CD8-positive, alpha-beta memory T cell (primary cell): ENCODE data around the gene STPG3. TPM values are rescaled to one million over a fixed set of nuclear protein-coding genes. Genes with fewer than 3 reads are reported as not detected.
"Not testable (repeated sequence)": the region's sequence is repeated elsewhere in the genome, so short reads cannot be mapped to it uniquely, and the experiment has no call there.

Source experiments
- CTCF ChIA-PET: fragments of 350-600 bp; sonication (Branson Sonifier 250); formaldehyde crosslinking; loops from one replicate; lab custom pipeline; 2021; ENCODE audit warnings: antibody characterized with exemption; lab: Charles Lee
- POLR2A ChIA-PET: fragments of 350-600 bp; sonication (Branson Sonifier 250); formaldehyde crosslinking; loops from one replicate; lab custom pipeline; 2021; ENCODE audit warnings: antibody characterized with exemption; lab: Charles Lee
- DNase-seq, 5 donors: peaks; one replicate each; pipeline versions ENCODE4 v3.0.0 to v3.0.0-alpha.2; 2020 to 2022; ENCODE audit warnings: mixed read lengths in 1 of 5
- H3K27ac ChIP-seq: one replicate; pipeline ENCODE4 v1.7.0; 2013; ENCODE audit warnings: low read depth, mild to moderate bottlenecking, low read length, moderate library complexity
- H3K27me3 ChIP-seq: 2 replicates; pipeline ENCODE4 v1.7.0; 2013; ENCODE audit warnings: low read length, mild to moderate bottlenecking; ENCODE audit not compliant: insufficient read depth, poor library complexity, severe bottlenecking
- H3K36me3 ChIP-seq: 2 replicates; pipeline ENCODE4 v1.7.0; 2013; ENCODE audit warnings: mild to moderate bottlenecking, low read length, moderate library complexity; ENCODE audit not compliant: insufficient read depth
- H3K4me1 ChIP-seq: 2 replicates; pipeline ENCODE4 v1.7.0; 2013; ENCODE audit warnings: mild to moderate bottlenecking, low read length, moderate library complexity; ENCODE audit not compliant: insufficient read depth
- H3K4me3 ChIP-seq: 2 replicates; pipeline ENCODE4 v1.7.0; 2013; ENCODE audit warnings: mild to moderate bottlenecking, low read length
- H3K9me3 ChIP-seq: 2 replicates; pipeline ENCODE4 v1.7.0; 2013; ENCODE audit warnings: mild to moderate bottlenecking, low read length
- H3K27ac Mint-ChIP-seq, 8 donors: one replicate each; pipeline ENCODE4 v1.8.0; 2020 to 2021; ENCODE audit warnings: mixed read lengths in 8 of 8, mild to moderate bottlenecking in 6 of 8, inconsistent platforms in 3 of 8, moderate library complexity in 3 of 8
- H3K27me3 Mint-ChIP-seq, 2 donors: one replicate each; pipeline ENCODE4 v1.8.0; 2020 to 2021; ENCODE audit warnings: mixed read lengths in 2 of 2, mild to moderate bottlenecking in 1 of 2, moderate library complexity in 1 of 2
- H3K36me3 Mint-ChIP-seq, 3 donors: one replicate each; pipeline ENCODE4 v1.8.0; 2020 to 2021; ENCODE audit warnings: mixed read lengths in 3 of 3, inconsistent platforms in 1 of 3, mild to moderate bottlenecking in 1 of 3
- H3K4me1 Mint-ChIP-seq, 3 donors: one replicate each; pipeline ENCODE4 v1.8.0; 2020 to 2021; ENCODE audit warnings: mixed read lengths in 3 of 3, inconsistent platforms in 1 of 3, mild to moderate bottlenecking in 1 of 3
- H3K4me3 Mint-ChIP-seq, 7 donors: one replicate each; pipeline ENCODE4 v1.8.0; 2020 to 2021; ENCODE audit warnings: mixed read lengths in 7 of 7, mild to moderate bottlenecking in 6 of 7, moderate library complexity in 4 of 7, inconsistent platforms in 2 of 7
- H3K9me3 Mint-ChIP-seq, 5 donors: one replicate each; pipeline ENCODE4 v1.8.0; 2020 to 2022; ENCODE audit warnings: mixed read lengths in 5 of 5, mild to moderate bottlenecking in 3 of 5, moderate library complexity in 2 of 5, inconsistent platforms in 1 of 5
- polyA plus RNA-seq: library from polyadenylated mRNA; unstranded; fragments of 300-500 nt; fragmentation: Illumina TruSeq; gene quantifications from one replicate; pipeline ENCODE4 v1.2.3, GENCODE V29; 2021
- total RNA-seq, 2 experiments: library from RNA; stranded (reverse); gene quantifications; one replicate each; pipeline ENCODE4 v1.2.3, GENCODE V29; 2021

Gene STPG3
- total and polyA plus RNA-seq, 3 experiments from 2014 or later, result 0.27 to 0.28 TPM; not detected in 1

DNA sequence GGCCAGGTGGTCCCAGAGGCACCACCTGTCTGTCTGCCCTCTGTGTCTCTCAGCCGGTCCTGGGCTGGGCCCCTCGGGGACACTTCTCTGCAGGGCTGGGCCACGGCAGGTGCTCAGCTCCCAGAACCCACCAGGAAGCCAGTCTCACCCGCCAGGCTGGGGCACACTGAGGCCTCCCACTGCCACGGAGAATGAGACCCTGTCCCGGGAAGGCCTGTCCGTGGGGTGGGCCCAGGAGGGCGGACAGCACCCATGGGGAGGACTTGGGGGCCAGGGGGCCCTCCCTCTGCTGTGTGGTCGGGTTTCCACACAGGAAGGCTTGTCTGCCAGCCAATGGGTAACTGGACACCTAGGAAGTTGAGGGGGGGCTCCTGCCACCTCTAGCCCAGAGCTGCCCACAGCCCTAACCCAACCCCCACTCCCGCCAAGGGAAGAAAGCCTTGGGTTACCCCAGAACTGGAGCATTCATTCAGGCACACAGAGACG, 14.1 kb upstream of the STPG3 start:
- Mint-ChIP-seq H3K27me3 (peaks cover 4 to 8% of the 10 kb centered on the region in 2 donors), H3K4me3 (peak overlapping the region in 1 of 7 donors; percentile 32), H3K4me1 (peaks cover 5 to 31% (median 6%) of the 10 kb centered on the region in 3 donors), H3K9me3 (no peaks in the 10 kb centered on the region), H3K36me3 (peaks cover 0 to 3% (median 0%) of the 10 kb centered on the region in 3 donors), H3K27ac (peak overlapping the region in 1 of 8 donors; percentile 62)
- DNase-seq, result no peak
- Histone ChIP-seq H3K4me3 (no peak overlapping the region), H3K4me1 (peaks cover 13% of the 10 kb centered on the region), H3K27me3 (no peaks in the 10 kb centered on the region), H3K9me3 (no peaks in the 10 kb centered on the region), H3K36me3 (peaks cover under 1% of the 10 kb centered on the region), H3K27ac (peak overlapping the region; percentile 27)
- CTCF ChIA-PET, result interaction anchor here (0.6 to 2.4 kb wide), 36 partner anchors 10 to 823 kb away, joined by 3 to 18 read pairs (median 4); partner anchors contain the start of genes CYSRT1, DPP7, MAN1B1 and NELFB
- POLR2A ChIA-PET, result interaction anchor here (0.8 to 1.0 kb wide), 2 partner anchors 17 to 112 kb away, joined by 3 to 4 read pairs; no protein-coding TSS in a partner anchor

DNA sequence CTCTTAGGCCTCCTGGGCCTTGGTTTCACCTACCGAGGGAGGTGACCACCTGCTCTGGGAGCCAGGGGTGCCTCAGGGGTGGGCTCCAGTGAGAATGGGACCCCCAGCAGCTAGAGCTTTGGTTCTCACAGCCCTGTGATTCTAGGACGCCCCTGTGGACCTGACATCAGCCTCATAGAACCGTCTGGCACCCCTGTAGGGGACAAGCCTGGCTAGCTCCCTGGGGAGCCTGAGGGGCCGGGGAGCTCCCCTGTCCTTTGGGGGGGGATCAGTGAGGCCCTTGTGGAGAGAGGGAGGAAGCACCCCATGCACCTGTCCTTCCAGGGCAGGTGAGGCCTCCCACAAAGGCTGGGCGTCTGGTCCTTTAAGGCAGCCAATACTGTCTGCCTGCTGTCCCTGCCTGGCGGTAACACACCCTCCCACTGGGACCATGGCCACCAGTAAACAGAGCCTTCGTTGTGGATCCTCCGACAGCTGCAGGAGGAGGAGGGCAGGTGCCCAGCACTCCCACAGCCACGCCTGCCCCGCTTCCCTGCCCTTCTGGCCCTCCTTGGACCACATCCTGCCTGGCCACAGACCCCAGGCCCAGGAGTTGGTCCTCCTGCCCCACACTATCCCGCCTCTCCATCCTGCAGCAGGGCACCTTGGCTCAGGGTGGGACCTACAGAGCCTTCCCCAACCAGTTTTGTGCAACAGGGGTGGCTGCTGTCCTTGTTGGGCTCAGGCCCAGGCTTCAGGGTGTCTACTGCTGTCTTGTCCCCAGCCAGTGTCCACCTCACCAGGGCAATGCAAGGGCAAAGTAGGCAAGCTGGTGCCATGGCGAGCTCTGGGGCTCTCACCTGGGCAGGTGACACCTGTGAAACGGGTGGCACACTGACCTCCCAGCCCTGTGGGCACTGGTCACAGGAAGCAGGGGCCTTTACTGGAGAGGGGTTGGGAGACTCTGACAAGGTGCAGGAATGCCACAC, 13.0 kb upstream of the STPG3 start:
- Histone ChIP-seq H3K27ac (no peak overlapping the region), H3K36me3 (peaks cover 10% of the 10 kb centered on the region), H3K9me3 (no peaks in the 10 kb centered on the region), H3K27me3 (no peaks in the 10 kb centered on the region), H3K4me3 (no peak overlapping the region), H3K4me1 (peaks cover 22% of the 10 kb centered on the region)
- peaks cover 4 to 8% of the 10 kb centered on the region in 2 donors for H3K27me3 Mint-ChIP-seq
- ChIA-PET CTCF (interaction anchor here (0.8 to 2.4 kb wide), 8 partner anchors 9 to 191 kb away, joined by 3 to 18 read pairs (median 6); partner anchors contain the start of genes CYSRT1, MAN1B1, NELFB and NPDC1), POLR2A (interaction anchor here (0.6 kb wide), 1 partner anchor 110 kb away, joined by 3 read pairs; no protein-coding TSS in a partner anchor)
- H3K27ac Mint-ChIP-seq, result peak overlapping the region in 2 of 8 donors; percentile 50 to 75
- peaks cover 0 to 14% (median 3%) of the 10 kb centered on the region in 3 donors for H3K36me3 Mint-ChIP-seq
- peak overlapping the region in 2 of 7 donors; percentile 15 to 59 for H3K4me3 Mint-ChIP-seq
- no peak for DNase-seq
- no peaks in the 10 kb centered on the region for H3K9me3 Mint-ChIP-seq
- H3K4me1 Mint-ChIP-seq, result peaks cover 15 to 41% (median 15%) of the 10 kb centered on the region in 3 donors

DNA sequence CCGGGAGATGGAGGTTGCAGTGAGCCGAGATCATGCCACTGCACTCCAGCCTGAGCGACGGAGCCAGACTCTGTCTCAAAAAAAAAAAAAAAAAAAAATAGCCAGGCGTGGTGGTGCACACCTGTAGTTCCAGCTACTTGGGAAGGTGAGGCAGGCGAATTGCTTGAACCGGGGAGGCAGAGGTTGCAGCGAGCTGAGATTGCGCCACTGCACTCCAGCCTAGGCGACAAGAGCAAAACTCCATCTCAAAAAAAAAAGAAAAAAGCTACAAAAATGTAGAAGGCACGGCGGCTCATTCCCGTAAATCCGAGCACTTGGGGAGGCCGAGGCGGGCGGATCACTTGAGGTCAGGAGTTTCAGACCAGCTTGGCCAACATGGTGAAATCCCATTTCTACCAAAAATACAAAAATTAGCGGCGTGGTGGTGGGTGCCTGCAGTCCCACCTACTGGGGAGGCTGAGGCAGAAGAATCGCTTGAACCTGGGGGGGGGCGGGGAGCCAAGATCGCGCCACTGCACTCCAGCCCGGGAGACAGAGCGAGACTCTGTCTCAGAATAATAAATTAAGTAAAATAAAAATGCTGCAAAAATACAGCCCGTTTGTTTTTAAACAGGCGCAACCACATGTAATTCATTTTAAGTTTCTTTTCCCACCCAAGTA, 11.4 kb upstream of the STPG3 start:
- Histone ChIP-seq H3K36me3 (peaks cover 10% of the 10 kb centered on the region), H3K4me3 (peak overlapping the region; percentile 60), H3K27ac (peak overlapping the region; percentile 79), H3K4me1 (peaks cover 22% of the 10 kb centered on the region)
- not testable (repeated sequence) for H3K27me3 ChIP-seq, H3K27me3 Mint-ChIP-seq, H3K9me3 Mint-ChIP-seq, H3K9me3 ChIP-seq, DNase-seq
- ChIA-PET CTCF (interaction anchor here (0.8 to 4.4 kb wide), 8 partner anchors 9 to 211 kb away, joined by 3 to 43 read pairs (median 6); partner anchors contain the start of genes NELFB, RNF224, SLC34A3 and UAP1L1), POLR2A (interaction anchor here (0.7 to 3.4 kb wide), 11 partner anchors 16 to 312 kb away, joined by 3 to 83 read pairs (median 6); partner anchors contain the start of genes ANAPC2, MAN1B1, MRPL41 and NELFB)
- Mint-ChIP-seq H3K4me3 (peak overlapping the region; percentile 28 to 88 (median 77)), H3K4me1 (peaks cover 15 to 52% (median 17%) of the 10 kb centered on the region in 3 donors), H3K36me3 (peaks cover 0 to 22% (median 5%) of the 10 kb centered on the region in 3 donors), H3K27ac (peak overlapping the region in 6 of 8 donors; percentile 33 to 68 (median 56))

DNA sequence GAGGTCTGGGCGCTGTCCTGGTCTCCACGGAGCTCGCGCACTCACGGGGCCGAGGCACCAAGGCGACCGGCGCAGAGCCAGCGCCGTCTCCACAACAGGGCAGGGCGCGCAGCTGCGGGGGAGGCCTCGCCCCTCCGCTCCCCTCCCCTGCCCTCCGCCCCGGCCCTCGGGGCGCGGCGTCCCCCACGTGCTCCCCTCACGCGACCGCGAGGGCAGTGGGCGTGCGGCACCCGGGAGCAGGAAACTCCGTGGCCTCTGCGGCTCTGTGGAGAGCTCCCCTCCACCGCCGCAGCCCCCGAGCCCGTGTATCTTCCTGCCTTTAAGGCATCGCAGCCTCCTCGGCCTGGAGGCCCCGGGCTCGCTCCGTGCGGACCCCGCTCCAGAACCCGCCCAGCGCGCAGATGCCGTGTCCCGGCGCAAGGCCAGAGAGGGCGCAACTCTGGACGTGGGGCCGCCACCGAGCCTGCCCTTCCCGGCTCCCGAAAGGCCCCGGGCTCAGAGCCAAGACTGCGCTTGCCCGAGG, 10.7 kb upstream of the STPG3 start:
- Histone ChIP-seq H3K36me3 (peaks cover 10% of the 10 kb centered on the region), H3K27ac (peak overlapping the region; percentile 79), H3K9me3 (no peaks in the 10 kb centered on the region), H3K4me1 (peaks cover 22% of the 10 kb centered on the region), H3K4me3 (peak overlapping the region; percentile 60), H3K27me3 (no peaks in the 10 kb centered on the region)
- Mint-ChIP-seq H3K9me3 (no peaks in the 10 kb centered on the region), H3K4me1 (peaks cover 15 to 52% (median 17%) of the 10 kb centered on the region in 3 donors), H3K27me3 (peaks cover 0 to 4% of the 10 kb centered on the region in 2 donors), H3K27ac (peak overlapping the region in 2 of 8 donors; percentile 63 to 78), H3K4me3 (peak overlapping the region in 6 of 7 donors; percentile 62 to 88 (median 78)), H3K36me3 (peaks cover 0 to 22% (median 5%) of the 10 kb centered on the region in 3 donors)
- DNase-seq, result peak; percentile 60 to 84 (median 80)
- CTCF ChIA-PET, result interaction anchor here (1.0 to 4.4 kb wide), 12 partner anchors 13 to 450 kb away, joined by 3 to 43 read pairs (median 4); partner anchors contain the start of genes ANAPC2, NELFB, RNF224 and SSNA1
- POLR2A ChIA-PET, result interaction anchor here (0.5 to 3.4 kb wide), 20 partner anchors 15 to 440 kb away, joined by 3 to 83 read pairs (median 4); partner anchors contain the start of genes ANAPC2, MAN1B1, MRPL41 and NELFB

DNA sequence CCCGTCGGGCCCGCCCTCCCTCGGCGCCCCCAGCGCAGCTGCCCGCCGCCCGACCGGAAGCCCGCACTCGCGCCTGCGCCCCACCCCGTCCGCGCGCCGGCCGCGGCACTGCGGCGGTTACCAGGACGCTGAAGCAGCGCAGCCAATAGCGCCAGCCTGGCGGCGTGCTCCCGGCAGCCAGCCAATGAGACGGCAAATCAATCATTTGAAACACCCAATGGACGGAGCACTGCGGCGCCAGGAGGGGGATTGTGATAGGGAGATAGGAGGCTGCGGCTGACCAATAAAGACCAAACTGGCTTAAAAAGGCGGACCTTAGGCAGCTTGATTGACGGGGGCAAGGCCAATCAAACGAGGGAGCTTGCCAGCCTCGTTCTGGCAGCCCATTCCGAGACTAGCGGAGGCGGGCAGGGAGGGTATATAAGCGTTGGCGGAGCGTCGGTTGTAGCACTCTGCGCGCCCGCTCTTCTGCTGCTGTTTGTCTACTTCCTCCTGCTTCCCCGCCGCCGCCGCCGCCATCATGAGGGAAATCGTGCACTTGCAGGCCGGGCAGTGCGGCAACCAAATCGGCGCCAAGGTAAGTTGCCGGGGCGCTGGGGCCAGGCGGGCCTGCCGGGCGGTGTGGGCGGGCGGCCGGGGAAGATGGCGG, 10.1 kb upstream of the STPG3 start, which contains the start of gene TUBB4B:
Gene TUBB4B (plus strand): TSS at position 447 of the 649 bp plus-strand sequence. CDS start 74 bp downstream, at position 521.
- Histone ChIP-seq H3K4me3 (peak within 1 kb of the TSS; percentile 60), H3K36me3 (peaks cover 10% of the 10 kb centered on the region), H3K9me3 (no peaks in the 10 kb centered on the region), H3K4me1 (peaks cover 20% of the 10 kb centered on the region), H3K27ac (peak within 1 kb of the TSS; percentile 79), H3K27me3 (no peaks in the 10 kb centered on the region)
- Mint-ChIP-seq H3K27ac (peak within 1 kb of the TSS; percentile 82 to 95 (median 90)), H3K27me3 (peaks cover 0 to 4% of the 10 kb centered on the region in 2 donors), H3K36me3 (peaks cover 0 to 22% (median 5%) of the 10 kb centered on the region in 3 donors), H3K4me1 (peaks cover 15 to 52% (median 17%) of the 10 kb centered on the region in 3 donors), H3K4me3 (peak within 1 kb of the TSS; percentile 88 to 95 (median 90)), H3K9me3 (no peaks in the 10 kb centered on the region)
- CTCF ChIA-PET, result interaction anchor here (1.0 to 4.4 kb wide), 12 partner anchors 13 to 450 kb away, joined by 3 to 43 read pairs (median 4); partner anchors contain the start of genes ANAPC2, NELFB, RNF224 and SSNA1
- DNase-seq, result peak; percentile 92 to 100 (median 97)
- POLR2A ChIA-PET, result interaction anchor here (0.5 to 3.4 kb wide), 19 partner anchors 15 to 441 kb away, joined by 3 to 83 read pairs (median 4); partner anchors contain the start of genes ANAPC2, MAN1B1, MRPL41 and NELFB

DNA sequence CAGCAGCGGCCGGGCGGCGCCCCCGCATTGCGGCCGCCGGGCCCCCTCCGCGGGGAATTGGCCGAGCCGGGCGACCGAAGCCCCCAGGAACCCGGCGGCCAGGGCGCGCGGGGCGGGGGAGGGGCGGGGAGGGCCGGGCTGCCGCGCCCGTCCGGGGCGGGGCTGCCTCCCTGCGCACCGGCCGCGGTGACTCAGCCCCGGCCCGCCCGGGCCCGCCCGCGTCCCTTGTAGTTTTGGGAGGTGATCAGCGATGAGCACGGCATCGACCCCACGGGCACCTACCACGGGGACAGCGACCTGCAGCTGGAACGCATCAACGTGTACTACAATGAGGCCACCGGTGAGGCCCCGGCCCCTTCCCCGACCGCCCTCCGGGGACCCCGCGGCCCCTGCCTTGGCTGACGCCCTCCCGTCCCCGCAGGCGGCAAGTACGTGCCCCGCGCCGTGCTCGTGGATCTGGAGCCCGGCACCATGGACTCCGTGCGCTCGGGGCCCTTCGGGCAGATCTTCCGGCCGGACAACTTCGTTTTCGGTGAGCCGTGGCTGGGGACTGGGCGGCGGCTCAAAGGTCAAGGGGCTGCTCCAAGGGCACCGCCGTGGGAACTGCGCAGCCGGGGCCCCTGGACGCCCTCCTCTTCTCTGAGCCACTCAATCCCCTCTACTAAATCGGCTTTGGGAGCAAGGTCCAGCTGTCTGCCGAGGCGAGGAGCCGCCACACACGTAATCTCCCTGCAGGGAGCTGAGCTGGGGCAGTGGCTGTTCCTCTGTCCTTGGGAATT, 9.4 kb upstream of the STPG3 start:
- POLR2A ChIA-PET, result interaction anchor here (1.0 to 3.4 kb wide), 10 partner anchors 14 to 442 kb away, joined by 3 to 83 read pairs (median 11); partner anchors contain the start of genes MAN1B1, NELFB, RNF208 and SAPCD2
- peaks cover 15 to 46% (median 17%) of the 10 kb centered on the region in 3 donors for H3K4me1 Mint-ChIP-seq
- H3K9me3 Mint-ChIP-seq, result no peaks in the 10 kb centered on the region
- CTCF ChIA-PET, result interaction anchor here (1.0 to 4.4 kb wide), 13 partner anchors 13 to 451 kb away, joined by 3 to 43 read pairs (median 3); partner anchors contain the start of genes ANAPC2, NELFB, RNF224 and SSNA1
- peaks cover 10% of the 10 kb centered on the region for H3K36me3 ChIP-seq
- H3K4me1 ChIP-seq, result peaks cover 14% of the 10 kb centered on the region
- H3K4me3 Mint-ChIP-seq, result peak overlapping the region; percentile 81 to 88 (median 86)
- peak in 3 of 5 donors; percentile 63 to 82 (median 66) for DNase-seq
- H3K4me3 ChIP-seq, result peak overlapping the region; percentile 46
- H3K27ac ChIP-seq, result peak overlapping the region; percentile 72
- H3K27ac Mint-ChIP-seq, result peak overlapping the region in 6 of 8 donors; percentile 67 to 94 (median 80)
- peaks cover 0 to 4% of the 10 kb centered on the region in 2 donors for H3K27me3 Mint-ChIP-seq
- H3K36me3 Mint-ChIP-seq, result peaks cover 0 to 22% (median 5%) of the 10 kb centered on the region in 3 donors
- no peaks in the 10 kb centered on the region for H3K9me3 ChIP-seq
- H3K27me3 ChIP-seq, result no peaks in the 10 kb centered on the region
